ENCODE measurements around the gene FOXK2.

The FOXK2 gene

DNA sequence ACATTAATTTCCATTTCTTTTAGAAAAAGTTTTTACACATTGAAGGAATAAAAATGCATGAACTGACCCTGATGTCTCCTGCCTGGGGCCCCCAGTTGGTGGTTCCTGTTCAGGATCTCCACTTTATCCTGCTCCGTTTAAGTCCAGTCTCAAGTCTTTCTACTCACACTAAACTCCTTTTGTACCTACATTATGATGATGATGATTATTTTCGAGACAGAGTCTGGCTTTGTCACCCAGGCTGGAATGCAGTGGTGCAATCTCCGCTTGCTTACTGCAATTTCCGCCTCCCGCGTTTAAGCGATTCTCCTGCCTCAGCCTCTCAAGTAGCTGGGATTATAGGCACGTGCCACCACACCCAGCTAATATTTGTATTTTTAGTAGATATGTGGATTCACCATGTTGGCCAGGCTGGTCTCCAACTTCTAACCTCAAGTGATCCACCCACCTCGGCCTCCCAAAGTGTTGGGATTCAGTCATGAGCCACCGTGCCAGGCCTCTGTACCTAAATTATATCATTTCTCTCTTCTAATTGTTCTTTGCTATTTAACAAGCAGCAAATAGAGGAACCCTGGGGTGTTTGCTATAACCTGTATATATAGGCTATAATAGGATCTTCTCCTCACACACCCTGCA is 2.2 kb upstream of the FOXK2 start:
- H3K4me1 ChIP-seq (ENCODE audit: insufficient read depth, low read length) = no peaks in the 10 kb centered on the region
- no peaks in the 10 kb centered on the region for H3K36me3 ChIP-seq (ENCODE audit: insufficient read depth, low read length)
- H3K4me3 ChIP-seq (ENCODE audit: low read length) = no peak overlapping the region
- no peaks in the 10 kb centered on the region for H3K27me3 ChIP-seq (ENCODE audit: insufficient read depth, low read length)
- H3K27ac ChIP-seq (ENCODE audit: low read depth, low read length) = no peak overlapping the region
- no peak overlapping the region for H3K9ac ChIP-seq (ENCODE audit: low read depth, low read length)
- no peaks in the 10 kb centered on the region for H3K9me3 ChIP-seq (ENCODE audit: insufficient read depth, low read depth, low read length)
- 89% methylated on average over 9 of the region's 10 CpGs for WGBS

DNA sequence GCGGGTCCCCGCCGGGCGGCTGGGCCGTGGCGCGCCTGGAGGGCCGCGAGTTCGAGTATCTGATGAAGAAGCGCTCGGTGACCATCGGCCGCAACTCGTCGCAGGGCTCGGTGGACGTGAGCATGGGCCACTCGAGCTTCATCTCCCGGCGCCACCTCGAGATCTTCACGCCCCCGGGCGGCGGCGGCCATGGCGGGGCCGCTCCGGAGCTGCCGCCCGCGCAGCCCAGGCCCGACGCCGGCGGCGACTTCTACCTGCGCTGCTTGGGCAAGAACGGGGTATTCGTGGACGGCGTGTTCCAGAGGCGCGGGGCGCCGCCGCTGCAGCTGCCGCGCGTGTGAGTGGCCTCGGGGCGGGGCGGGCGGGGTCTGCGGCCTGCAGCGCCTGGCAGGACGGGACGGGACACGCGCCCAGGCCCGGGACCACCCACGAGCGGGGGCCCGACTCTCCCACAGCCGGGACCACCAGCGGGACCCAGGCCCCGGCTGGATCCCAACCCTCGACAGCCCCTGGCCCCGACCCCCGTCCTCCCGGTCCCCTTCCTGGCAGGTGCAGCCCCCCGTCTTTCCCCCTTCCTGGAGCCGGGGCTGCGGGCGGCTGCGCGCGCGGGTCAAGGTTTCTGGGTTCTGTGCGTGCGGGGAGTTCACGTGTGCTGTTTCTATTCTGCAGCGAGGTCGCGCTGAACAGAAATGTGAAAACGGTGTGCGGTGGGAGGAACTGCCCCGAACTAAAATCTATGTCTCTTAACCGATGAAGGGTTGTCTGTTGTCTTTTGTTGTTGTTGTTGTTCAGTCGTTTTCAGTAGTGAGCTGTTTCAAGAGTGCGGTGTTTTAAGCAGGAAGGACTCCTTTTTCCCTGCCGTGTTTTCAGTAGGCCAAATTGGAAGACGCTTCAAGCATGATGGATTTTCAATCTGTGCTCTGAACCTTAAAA is 705 bp downstream of the FOXK2 start:
- Histone ChIP-seq H3K4me1 (ENCODE audit: insufficient read depth, low read length) (no peaks in the 10 kb centered on the region), H3K27me3 (ENCODE audit: insufficient read depth, low read length) (no peaks in the 10 kb centered on the region), H3K36me3 (ENCODE audit: insufficient read depth, low read length) (no peaks in the 10 kb centered on the region), H3K9me3 (ENCODE audit: insufficient read depth, low read depth, low read length) (no peaks in the 10 kb centered on the region), H3K9ac (ENCODE audit: low read depth, low read length) (peak overlapping the region; percentile 71), H3K27ac (ENCODE audit: low read depth, low read length) (no peak overlapping the region), H3K4me3 (ENCODE audit: low read length) (peak overlapping the region; percentile 72)
- WGBS = under 1% methylated on average over 94 of the region's 94 CpGs

DNA sequence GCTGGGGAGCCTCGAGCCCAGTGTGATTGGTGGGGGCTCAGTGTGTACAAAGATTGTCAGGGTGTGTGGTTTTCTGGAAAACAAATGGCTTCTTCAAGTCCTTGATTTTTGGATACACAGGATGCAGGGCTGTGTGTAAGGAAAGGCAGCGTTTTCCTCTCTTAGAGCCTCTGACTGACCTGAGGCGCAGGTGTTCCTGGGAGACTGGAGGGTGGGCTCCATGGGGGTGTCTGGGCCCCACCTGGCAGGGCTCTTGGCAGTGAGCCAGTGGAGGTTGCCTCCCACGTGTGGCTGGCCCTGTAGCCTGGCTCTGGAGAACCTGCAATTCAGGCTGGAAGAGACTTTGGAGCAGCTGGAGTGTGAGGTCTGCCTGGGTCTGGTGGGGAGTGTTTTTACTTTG is 5.0 kb downstream of the FOXK2 start:
- Histone ChIP-seq H3K27ac (ENCODE audit: low read depth, low read length) (no peak overlapping the region), H3K4me1 (ENCODE audit: insufficient read depth, low read length) (peaks cover 3% of the 10 kb centered on the region), H3K9ac (ENCODE audit: low read depth, low read length) (no peak overlapping the region), H3K4me3 (ENCODE audit: low read length) (no peak overlapping the region), H3K27me3 (ENCODE audit: insufficient read depth, low read length) (no peaks in the 10 kb centered on the region), H3K36me3 (ENCODE audit: insufficient read depth, low read length) (no peaks in the 10 kb centered on the region), H3K9me3 (ENCODE audit: insufficient read depth, low read depth, low read length) (no peaks in the 10 kb centered on the region)
- 88% methylated on average over 4 of the region's 4 CpGs for WGBS

DNA sequence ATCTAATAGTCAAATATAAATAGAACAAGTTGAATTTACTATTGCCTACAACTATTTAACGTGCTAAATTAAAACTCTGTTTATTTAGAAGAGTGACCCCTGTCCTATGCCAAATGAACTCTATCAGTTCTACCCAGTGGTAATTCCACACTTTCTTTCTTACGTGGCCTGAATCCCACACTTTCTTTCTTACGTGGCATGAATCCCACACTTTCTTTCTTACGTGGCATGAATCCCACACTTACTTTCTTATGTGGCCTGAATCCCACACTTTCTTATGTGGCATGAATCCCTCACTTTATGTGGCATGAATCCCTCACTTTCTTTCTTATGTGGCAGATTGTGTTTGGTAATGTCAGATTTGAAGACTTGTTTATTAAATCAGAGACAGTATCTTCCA is 6.2 kb downstream of the FOXK2 start:
- Histone ChIP-seq H3K4me3 (ENCODE audit: low read length) (no peak overlapping the region), H3K4me1 (ENCODE audit: insufficient read depth, low read length) (peaks cover 7% of the 10 kb centered on the region), H3K27me3 (ENCODE audit: insufficient read depth, low read length) (no peaks in the 10 kb centered on the region), H3K36me3 (ENCODE audit: insufficient read depth, low read length) (no peaks in the 10 kb centered on the region), H3K9me3 (ENCODE audit: insufficient read depth, low read depth, low read length) (no peaks in the 10 kb centered on the region), H3K27ac (ENCODE audit: low read depth, low read length) (no peak overlapping the region), H3K9ac (ENCODE audit: low read depth, low read length) (no peak overlapping the region)
- 92% methylated on average over 4 of the region's 4 CpGs for WGBS

DNA sequence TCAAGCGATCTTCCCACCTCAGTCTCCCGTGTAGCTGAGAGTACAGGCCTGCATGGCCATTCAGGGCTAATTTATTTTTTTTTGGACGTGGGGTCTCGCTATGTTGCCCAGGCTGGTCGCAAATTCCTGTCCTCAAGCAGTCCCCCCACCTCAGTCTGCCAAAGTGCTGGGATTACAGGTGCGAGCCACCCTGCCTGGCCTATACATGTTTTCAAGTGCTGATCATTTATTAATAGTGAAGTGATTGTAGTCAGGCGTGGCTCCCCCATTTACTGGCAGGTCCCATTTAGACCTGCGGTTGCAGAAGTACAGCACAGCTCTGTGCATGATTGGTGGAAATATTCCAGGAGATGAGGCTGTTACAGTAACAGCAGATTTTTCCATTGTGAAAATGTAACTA is 8.4 kb downstream of the FOXK2 start:
- no peak overlapping the region for H3K4me3 ChIP-seq (ENCODE audit: low read length)
- no peaks in the 10 kb centered on the region for H3K27me3 ChIP-seq (ENCODE audit: insufficient read depth, low read length)
- peaks cover 7% of the 10 kb centered on the region for H3K4me1 ChIP-seq (ENCODE audit: insufficient read depth, low read length)
- no peaks in the 10 kb centered on the region for H3K9me3 ChIP-seq (ENCODE audit: insufficient read depth, low read depth, low read length)
- H3K27ac ChIP-seq (ENCODE audit: low read depth, low read length) = no peak overlapping the region
- no peak overlapping the region for H3K9ac ChIP-seq (ENCODE audit: low read depth, low read length)
- H3K36me3 ChIP-seq (ENCODE audit: insufficient read depth, low read length) = no peaks in the 10 kb centered on the region
- WGBS = 94% methylated on average over 8 of the region's 8 CpGs

DNA sequence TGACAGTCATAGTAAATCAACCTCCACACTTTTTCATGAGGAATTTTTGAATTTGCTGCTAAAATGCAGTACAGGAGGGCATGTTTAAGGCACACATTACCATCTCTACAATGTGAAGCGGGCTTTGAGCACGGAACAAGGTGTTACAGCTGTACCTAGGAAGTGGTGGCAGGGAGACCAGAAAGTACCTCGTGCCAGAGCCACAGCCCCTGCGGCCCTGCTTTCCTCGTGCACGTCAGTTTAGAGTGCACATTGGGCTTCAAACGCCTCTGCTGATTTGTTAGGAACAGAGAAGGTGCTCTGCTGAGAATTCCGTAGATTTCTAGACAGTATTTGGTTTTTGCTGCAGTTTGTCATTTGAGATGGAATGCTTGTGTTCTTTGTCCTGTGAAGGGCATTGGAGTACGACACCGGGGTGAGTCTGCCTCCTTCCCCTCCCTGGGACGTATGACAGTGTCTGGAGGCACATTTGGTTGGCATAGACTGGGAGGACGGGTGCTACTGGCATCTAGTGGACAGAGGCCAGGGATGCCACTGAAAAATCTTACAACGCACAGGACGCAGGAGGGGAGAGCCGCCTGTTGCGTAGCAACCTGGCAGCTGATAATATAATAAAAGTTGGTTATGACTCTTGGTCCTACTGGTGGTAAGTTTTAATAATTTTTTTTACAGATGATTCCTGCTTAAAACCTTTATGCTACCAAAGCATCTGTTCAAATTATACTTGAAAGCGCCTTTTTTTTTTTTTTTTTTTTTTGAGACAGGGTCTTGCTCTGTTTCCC is 9.1 kb downstream of the FOXK2 start:
- no peak overlapping the region for H3K9ac ChIP-seq (ENCODE audit: low read depth, low read length)
- 0 out of 2 replicates have a peak overlapping the region, but pooled peaks have one; percentile 13 for H3K27ac ChIP-seq (ENCODE audit: low read depth, low read length)
- H3K36me3 ChIP-seq (ENCODE audit: insufficient read depth, low read length) = no peaks in the 10 kb centered on the region
- no peak overlapping the region for H3K4me3 ChIP-seq (ENCODE audit: low read length)
- H3K9me3 ChIP-seq (ENCODE audit: insufficient read depth, low read depth, low read length) = no peaks in the 10 kb centered on the region
- peaks cover 7% of the 10 kb centered on the region for H3K4me1 ChIP-seq (ENCODE audit: insufficient read depth, low read length)
- no peaks in the 10 kb centered on the region for H3K27me3 ChIP-seq (ENCODE audit: insufficient read depth, low read length)
- WGBS = 83% methylated on average over 17 of the region's 17 CpGs

DNA sequence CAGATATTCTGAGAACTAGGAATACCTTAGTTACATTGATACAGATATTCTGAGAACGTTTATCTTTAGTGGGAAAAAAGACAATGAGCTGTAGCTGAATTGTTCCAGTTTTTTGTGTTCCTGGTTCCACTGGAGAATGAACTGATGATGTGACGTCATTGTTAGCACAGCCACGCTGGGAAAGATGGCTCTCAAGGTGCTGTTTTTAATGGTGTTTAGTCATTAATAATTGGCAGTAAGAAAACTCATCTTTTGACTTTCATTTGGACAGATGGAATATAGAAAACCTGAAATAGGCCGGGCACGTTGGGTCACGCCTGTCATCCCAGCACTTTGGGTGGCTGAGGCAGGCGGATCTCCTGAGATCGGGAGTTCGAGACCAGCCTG is 10.4 kb downstream of the FOXK2 start:
- H3K4me1 ChIP-seq (ENCODE audit: insufficient read depth, low read length) = peaks cover 15% of the 10 kb centered on the region
- H3K9me3 ChIP-seq (ENCODE audit: insufficient read depth, low read depth, low read length) = no peaks in the 10 kb centered on the region
- 92% methylated on average over 9 of the region's 9 CpGs for WGBS
- H3K9ac ChIP-seq (ENCODE audit: low read depth, low read length) = no peak overlapping the region
- no peaks in the 10 kb centered on the region for H3K27me3 ChIP-seq (ENCODE audit: insufficient read depth, low read length)
- H3K27ac ChIP-seq (ENCODE audit: low read depth, low read length) = 0 out of 2 replicates have a peak overlapping the region, but pooled peaks have one; percentile 0
- no peaks in the 10 kb centered on the region for H3K36me3 ChIP-seq (ENCODE audit: insufficient read depth, low read length)
- no peak overlapping the region for H3K4me3 ChIP-seq (ENCODE audit: low read length)

DNA sequence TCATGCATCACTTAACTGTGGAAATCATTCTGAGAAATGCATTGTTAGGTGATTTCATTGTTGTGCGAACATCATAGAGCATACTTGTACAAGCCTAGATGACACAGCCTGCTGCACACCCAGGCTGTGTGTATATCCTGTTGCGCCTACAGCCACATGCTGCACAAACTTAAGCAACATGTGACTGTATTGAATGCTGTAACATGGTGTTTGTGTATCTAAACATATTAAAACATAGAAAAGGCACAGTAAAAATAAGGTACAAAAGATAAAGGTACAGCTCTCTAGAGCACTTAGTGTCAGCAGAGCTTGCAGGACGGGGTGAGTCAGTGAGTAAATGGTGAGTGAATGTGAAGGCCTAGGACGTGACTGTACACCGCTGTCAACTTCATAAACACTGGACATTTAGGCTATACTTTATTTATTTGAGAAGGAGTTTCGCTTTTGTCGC is 11.9 kb downstream of the FOXK2 start:
- H3K9ac ChIP-seq (ENCODE audit: low read depth, low read length) = no peak overlapping the region
- WGBS = 94% methylated on average over 7 of the region's 7 CpGs
- no peak overlapping the region for H3K4me3 ChIP-seq (ENCODE audit: low read length)
- peaks cover 27% of the 10 kb centered on the region for H3K4me1 ChIP-seq (ENCODE audit: insufficient read depth, low read length)
- H3K36me3 ChIP-seq (ENCODE audit: insufficient read depth, low read length) = no peaks in the 10 kb centered on the region
- no peaks in the 10 kb centered on the region for H3K9me3 ChIP-seq (ENCODE audit: insufficient read depth, low read depth, low read length)
- H3K27ac ChIP-seq (ENCODE audit: low read depth, low read length) = no peak overlapping the region
- no peaks in the 10 kb centered on the region for H3K27me3 ChIP-seq (ENCODE audit: insufficient read depth, low read length)

DNA sequence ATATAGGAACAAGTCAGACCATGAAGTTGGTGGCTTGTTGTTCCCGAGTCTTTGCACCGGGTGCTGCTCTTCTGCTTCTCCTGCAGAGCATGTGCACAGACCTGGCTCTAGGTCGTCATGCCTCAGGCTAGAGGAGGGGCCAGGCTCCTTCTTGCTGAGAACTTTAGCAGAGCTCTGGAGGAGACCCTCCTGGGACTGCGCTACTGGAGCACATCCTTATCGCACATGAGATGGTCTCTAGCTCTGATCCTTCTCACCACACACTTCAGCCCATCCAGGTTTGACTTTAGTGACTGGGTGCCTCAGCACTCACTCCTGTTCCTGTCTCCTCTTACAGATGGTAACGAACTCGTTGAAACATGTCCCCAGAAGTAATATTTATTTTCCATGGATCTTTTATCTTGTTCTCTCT is 14.9 kb downstream of the FOXK2 start:
- H3K9me3 ChIP-seq (ENCODE audit: insufficient read depth, low read depth, low read length) = no peaks in the 10 kb centered on the region
- no peaks in the 10 kb centered on the region for H3K36me3 ChIP-seq (ENCODE audit: insufficient read depth, low read length)
- H3K9ac ChIP-seq (ENCODE audit: low read depth, low read length) = no peak overlapping the region
- no peaks in the 10 kb centered on the region for H3K27me3 ChIP-seq (ENCODE audit: insufficient read depth, low read length)
- whole genome bisulfite sequencing = 87% methylated on average over 7 of the region's 7 CpGs
- no peak overlapping the region; the same call in 1 of the 2 replicates for H3K27ac ChIP-seq (ENCODE audit: low read depth, low read length)
- peaks cover 28% of the 10 kb centered on the region for H3K4me1 ChIP-seq (ENCODE audit: insufficient read depth, low read length)
- H3K4me3 ChIP-seq (ENCODE audit: low read length) = no peak overlapping the region

DNA sequence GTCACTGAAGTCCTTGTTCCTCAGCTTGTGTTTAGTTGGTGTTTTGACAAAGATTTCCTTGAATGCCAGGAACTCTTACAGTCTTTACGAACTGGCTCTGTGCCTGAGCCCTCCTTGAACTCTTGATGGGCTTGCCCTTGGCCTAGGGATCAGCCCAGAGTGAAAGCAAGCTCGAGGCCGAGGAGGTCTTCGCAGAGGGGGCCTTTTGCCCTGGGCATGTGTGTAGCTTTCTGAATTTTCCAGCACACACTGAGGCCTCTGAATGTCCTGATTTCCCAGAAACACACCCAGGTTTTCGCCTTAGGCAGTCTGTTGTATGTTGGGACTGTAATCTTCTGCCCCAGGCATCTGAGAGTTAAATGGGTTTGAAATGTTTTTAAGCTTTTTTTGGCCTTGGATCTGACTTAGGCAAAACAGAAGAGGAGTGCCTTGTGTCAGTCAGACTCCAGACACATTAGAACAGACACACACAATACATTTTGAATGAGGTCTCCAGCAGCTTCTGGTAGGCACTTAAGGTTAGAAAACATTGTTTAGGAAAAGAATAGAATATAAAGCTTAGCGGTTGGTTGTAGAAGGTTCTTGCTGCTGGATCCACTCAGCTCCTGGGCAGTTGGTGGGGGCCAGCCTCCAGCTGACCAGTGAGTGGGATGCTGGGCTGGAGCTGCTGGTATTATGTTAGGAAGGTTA is 17.1 kb downstream of the FOXK2 start:
- WGBS = 66% methylated on average over 6 of the region's 6 CpGs
- Histone ChIP-seq H3K9ac (ENCODE audit: low read depth, low read length) (peak overlapping the region; percentile 0; the same call in 1 of the 2 replicates), H3K27me3 (ENCODE audit: insufficient read depth, low read length) (no peaks in the 10 kb centered on the region), H3K27ac (ENCODE audit: low read depth, low read length) (peak overlapping the region; percentile 65; the same call in 1 of the 2 replicates), H3K36me3 (ENCODE audit: insufficient read depth, low read length) (no peaks in the 10 kb centered on the region), H3K9me3 (ENCODE audit: insufficient read depth, low read depth, low read length) (no peaks in the 10 kb centered on the region), H3K4me1 (ENCODE audit: insufficient read depth, low read length) (peaks cover 25% of the 10 kb centered on the region), H3K4me3 (ENCODE audit: low read length) (no peak overlapping the region)
